Aorta (tissue), 5 donors: ENCODE results near the gene VWC2L. TPM values are rescaled to one million over a fixed set of nuclear protein-coding genes. Genes with fewer than 3 reads are reported as not detected.

Source experiments
- ATAC-seq: fragments of 200-7000 bp; cut with Tn5 transposase; one replicate; pipeline ENCODE4 v1.9.1; 2022; ENCODE audit warnings: moderate library complexity; ENCODE audit not compliant: low FRiP score
- DNase-seq, 2 donors: peaks; one replicate each; pipeline ENCODE4 v3.0.0-alpha.2; 2020
- H3K27ac ChIP-seq, 2 donors: one replicate each; pipeline ENCODE4 v1.5.1; 2013; ENCODE audit warnings: low read length in 2 of 2, mild to moderate bottlenecking in 2 of 2, moderate library complexity in 2 of 2, control low read depth in 1 of 2, inconsistent platforms in 1 of 2, low read depth in 1 of 2
- H3K27me3 ChIP-seq, 2 donors: one replicate each; pipeline ENCODE4 v1.6.1; 2013; ENCODE audit warnings: control low read depth in 1 of 2, low read length in 1 of 2, mild to moderate bottlenecking in 1 of 2, moderate library complexity in 1 of 2; ENCODE audit not compliant: insufficient read depth in 2 of 2, control insufficient read depth in 1 of 2
- H3K36me3 ChIP-seq, 2 donors: one replicate each; pipeline ENCODE4 v1.6.1; 2013; ENCODE audit warnings: control low read depth in 1 of 2, low read length in 1 of 2, mild to moderate bottlenecking in 1 of 2; ENCODE audit not compliant: insufficient read depth in 2 of 2, control insufficient read depth in 1 of 2
- H3K4me1 ChIP-seq, 2 donors: one replicate each; pipeline ENCODE4 v1.6.1; 2013; ENCODE audit warnings: low read length in 2 of 2, control low read depth in 1 of 2, mild to moderate bottlenecking in 1 of 2, moderate library complexity in 1 of 2; ENCODE audit not compliant: insufficient read depth in 2 of 2, control insufficient read depth in 1 of 2
- H3K4me3 ChIP-seq, 2 donors: one replicate each; pipeline ENCODE4 v1.5.1; 2013; ENCODE audit warnings: low read length in 2 of 2, control low read depth in 1 of 2, mild to moderate bottlenecking in 1 of 2
- H3K9me3 ChIP-seq: one replicate; pipeline ENCODE4 v1.6.1; 2013; ENCODE audit warnings: mild to moderate bottlenecking, low read length; ENCODE audit not compliant: control insufficient read depth
- WGBS, 2 donors: extraction: QIAGEN DNeasy Blood & Tissue Kit; methylation state at CpG; one replicate each; pipeline ENCODE4 v1.1.7; 2013; 5-methylcytosine and 5-hydroxymethylcytosine counted together
- intact Hi-C, 2 donors: fragments of 100-400 bp; cut with DNase I; formaldehyde crosslinking; loops; one replicate each; pipeline versions ENCODE4 v1.14.2 to v1.15.0; 2022
- polyA plus RNA-seq, 2 donors: library from polyadenylated mRNA; stranded (reverse); fragments of 200-250 nt; gene quantifications; one replicate each; pipeline ENCODE4 v1.2.3, GENCODE V29; 2013
- total RNA-seq, 2 donors: library from RNA; stranded (reverse); fragmentation: NEBNext Ultra II Directional; extraction: Animal tissue kit (Norgen Biotek cat#: 25700); gene quantifications; one replicate each; pipeline ENCODE4 v1.2.1, GENCODE V29; 2021
- donor health status: healthy with polysubstance abuse.
- donor health status: Bipolar disorder and iron deficiency.
- donor health status: DM: no; HTN: no; CAD: no.
- donor health status: DM: no; HTN: no; CAD: no.
- donor health status: DM: yes; HTN: yes; CAD: no.

VWC2L gene
- total and polyA plus RNA-seq, 4 donors: not detected

DNA sequence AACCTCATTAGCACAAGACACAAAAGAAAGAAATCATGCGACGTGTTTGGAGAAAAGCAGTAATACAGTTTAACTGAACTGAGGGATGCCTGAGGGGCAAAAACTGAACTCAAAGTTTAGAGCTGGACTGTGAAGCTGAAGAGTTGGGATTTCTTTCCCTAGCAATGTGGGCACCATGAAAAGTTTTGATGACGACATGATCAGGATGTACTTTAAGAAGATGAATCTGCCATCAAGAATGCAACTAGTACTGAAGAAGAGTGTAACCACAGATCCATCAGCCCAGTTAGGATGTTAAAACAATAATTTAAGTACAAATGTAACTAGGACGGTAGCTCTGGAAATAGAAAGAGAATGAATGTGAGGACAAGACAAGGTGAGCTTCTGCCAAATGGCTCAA, 196.2 kb downstream of the VWC2L start:
- Histone ChIP-seq H3K27me3 (no peaks in the 10 kb centered on the region), H3K27ac (no peak overlapping the region), H3K36me3 (no peaks in the 10 kb centered on the region), H3K4me3 (no peak overlapping the region), H3K4me1 (no peaks in the 10 kb centered on the region), H3K9me3 (no peaks in the 10 kb centered on the region)
- DNase-seq (no peak), ATAC-seq (no peak)
- 67 to 80% methylated on average over 4 of the region's 4 CpGs for WGBS, 2 donors
- intact Hi-C loops: no loop called here

DNA sequence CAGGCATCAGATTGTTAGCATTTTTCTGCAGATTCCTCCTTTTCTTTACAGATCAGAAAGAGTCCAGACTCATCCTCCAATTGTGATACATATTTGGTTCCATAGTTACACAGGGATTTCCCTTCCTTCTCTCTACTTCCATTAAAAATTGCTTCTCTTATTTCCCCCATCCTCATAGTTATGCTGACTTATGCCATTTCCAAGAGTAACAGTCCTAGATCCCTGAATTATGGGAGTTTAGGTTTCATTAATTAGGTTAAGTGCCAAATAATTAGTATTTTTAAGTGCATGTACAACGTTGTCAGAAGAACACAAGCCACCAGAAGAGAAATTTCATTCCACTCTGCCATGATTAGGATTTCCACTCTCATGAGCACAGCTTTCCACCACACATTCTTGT, 200.2 kb downstream of the VWC2L start:
- ATAC-seq (no peak), DNase-seq (no peak)
- H3K27ac ChIP-seq: no peak overlapping the region
- H3K4me3 ChIP-seq: no peak overlapping the region
- no peaks in the 10 kb centered on the region for H3K4me1 ChIP-seq
- no peaks in the 10 kb centered on the region for H3K27me3 ChIP-seq
- WGBS, 2 donors: 62 to 64% methylated on average over 1 of the region's 1 CpG
- no peaks in the 10 kb centered on the region for H3K36me3 ChIP-seq
- intact Hi-C loops: no loop called here
- no peaks in the 10 kb centered on the region for H3K9me3 ChIP-seq

DNA sequence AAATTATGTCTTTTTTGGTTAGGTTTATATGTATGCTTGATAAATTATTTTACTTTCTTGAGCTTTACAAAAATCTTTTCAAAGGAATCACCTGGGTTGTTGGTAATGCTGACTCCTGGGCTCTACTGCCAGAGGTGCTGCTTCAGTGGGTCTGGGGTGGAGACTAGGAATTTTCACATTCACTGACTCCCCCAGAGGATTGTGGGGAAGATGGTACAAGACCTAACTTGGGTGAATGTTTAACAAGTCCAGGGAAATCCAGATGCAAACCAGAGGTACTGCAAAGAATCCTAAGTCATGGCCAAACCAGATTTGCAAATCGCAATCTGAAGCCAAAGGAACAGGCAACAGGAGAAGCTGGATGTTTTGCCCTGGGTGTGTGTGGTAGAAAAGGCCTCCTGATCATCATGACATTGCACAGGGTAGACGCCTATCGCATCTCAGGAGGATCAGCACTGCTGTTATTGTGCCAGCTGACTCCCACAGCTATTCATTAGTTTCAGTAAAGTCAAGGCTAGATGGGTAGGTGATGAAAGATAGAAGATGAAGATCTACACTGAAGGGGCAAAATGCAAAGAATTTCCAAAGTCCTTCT, 213.4 kb downstream of the VWC2L start:
- no peaks in the 10 kb centered on the region for H3K9me3 ChIP-seq

DNA sequence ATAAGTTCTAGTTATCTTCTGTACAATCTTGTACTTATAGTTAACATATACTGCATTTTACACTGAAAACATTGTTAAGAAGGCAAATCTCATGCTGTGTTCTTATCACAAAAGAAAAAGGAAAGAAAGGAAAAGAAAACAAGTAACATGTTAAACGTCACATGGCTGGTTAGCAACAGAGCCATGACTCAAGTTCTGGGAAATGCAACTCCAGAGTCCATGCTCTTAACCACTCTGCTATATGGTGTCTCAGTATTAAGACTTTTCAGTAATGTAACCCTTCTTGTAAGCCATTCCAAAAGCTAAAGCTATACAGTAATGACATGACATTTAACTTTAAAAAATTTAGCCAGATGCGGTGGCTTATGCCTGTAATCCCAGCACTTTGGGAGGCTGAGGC, 217.2 kb downstream of the VWC2L start:
- intact Hi-C loops: no loop called here
- no peak for DNase-seq
- no peaks in the 10 kb centered on the region for H3K4me1 ChIP-seq
- H3K9me3 ChIP-seq: no peaks in the 10 kb centered on the region
- WGBS, 2 donors: 51 to 56% methylated on average over 2 of the region's 2 CpGs
- H3K27me3 ChIP-seq: no peaks in the 10 kb centered on the region
- H3K36me3 ChIP-seq: no peaks in the 10 kb centered on the region
- no peak overlapping the region for H3K4me3 ChIP-seq
- no peak overlapping the region for H3K27ac ChIP-seq
- no peak for ATAC-seq

More for the DNA sequence above, 213.4 kb downstream of the VWC2L start:
- intact Hi-C loops: no loop called here
- DNase-seq (no peak), ATAC-seq (no peak)
- no peaks in the 10 kb centered on the region for H3K4me1 ChIP-seq
- H3K27ac ChIP-seq: no peak overlapping the region
- H3K36me3 ChIP-seq: no peaks in the 10 kb centered on the region
- 61 to 73% methylated on average over 3 of the region's 3 CpGs for WGBS, 2 donors
- no peaks in the 10 kb centered on the region for H3K27me3 ChIP-seq
- no peak overlapping the region for H3K4me3 ChIP-seq
